NCI-H1417 (cell line): ENCODE results near the gene CPNE1.

ENCODE experiments used
- DNase-seq, 3 experiments: peaks; one replicate each; lab custom pipeline; 2025; lab: John Stamatoyannopoulos, UW

CPNE1 gene

GRCh38 chr20:35620818-35621559 is 43.7 kb downstream of the CPNE1 start:
- no peak for DNase-seq

GRCh38 chr20:35619196-35620095 is 45.3 kb downstream of the CPNE1 start:
- DNase-seq = peak; percentile 73 to 86 (median 82)

DNA sequence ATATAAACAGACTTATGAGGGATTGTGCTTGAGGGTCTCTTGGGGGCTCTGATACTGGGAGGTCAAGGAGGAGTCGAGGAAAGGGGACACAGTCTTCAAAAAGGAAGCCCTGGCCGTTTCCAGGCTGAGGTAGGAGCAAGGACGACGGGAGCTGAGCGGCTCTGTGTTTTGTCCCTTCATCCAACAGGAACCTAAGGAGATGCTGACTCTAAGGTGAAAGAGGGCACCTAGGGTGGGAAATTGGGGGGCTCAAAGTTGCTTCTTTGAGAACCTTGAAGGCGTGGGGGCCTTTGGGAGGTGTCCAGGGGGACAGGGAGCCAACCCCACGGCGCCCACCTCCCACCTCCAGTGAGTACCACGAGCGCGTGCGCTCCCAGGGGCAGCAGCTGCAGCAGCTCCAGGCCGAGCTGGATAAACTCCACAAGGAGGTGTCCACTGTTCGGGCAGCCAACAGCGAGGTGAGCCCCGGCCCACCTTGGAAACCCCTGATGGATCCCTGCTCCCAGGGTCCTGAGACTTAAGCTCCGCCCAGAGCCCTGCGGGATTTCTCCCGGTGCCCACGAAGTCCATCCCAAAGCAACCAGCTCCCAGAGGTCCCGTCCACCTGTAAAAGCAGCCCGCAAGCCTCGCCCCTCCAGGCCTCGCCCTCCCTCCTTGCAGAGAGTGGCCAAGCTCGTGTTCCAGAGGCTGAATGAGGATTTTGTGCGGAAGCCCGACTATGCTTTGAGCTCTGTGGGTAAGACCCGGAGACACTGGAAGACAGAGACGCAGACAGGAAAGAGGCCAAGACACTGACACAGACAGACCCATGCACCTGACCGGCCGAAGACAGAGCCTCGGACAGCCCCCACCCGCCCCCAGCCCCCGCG is 46.2 kb downstream of the CPNE1 start:
- peak in 2 of 3 experiments; percentile 52 to 60 for DNase-seq

DNA sequence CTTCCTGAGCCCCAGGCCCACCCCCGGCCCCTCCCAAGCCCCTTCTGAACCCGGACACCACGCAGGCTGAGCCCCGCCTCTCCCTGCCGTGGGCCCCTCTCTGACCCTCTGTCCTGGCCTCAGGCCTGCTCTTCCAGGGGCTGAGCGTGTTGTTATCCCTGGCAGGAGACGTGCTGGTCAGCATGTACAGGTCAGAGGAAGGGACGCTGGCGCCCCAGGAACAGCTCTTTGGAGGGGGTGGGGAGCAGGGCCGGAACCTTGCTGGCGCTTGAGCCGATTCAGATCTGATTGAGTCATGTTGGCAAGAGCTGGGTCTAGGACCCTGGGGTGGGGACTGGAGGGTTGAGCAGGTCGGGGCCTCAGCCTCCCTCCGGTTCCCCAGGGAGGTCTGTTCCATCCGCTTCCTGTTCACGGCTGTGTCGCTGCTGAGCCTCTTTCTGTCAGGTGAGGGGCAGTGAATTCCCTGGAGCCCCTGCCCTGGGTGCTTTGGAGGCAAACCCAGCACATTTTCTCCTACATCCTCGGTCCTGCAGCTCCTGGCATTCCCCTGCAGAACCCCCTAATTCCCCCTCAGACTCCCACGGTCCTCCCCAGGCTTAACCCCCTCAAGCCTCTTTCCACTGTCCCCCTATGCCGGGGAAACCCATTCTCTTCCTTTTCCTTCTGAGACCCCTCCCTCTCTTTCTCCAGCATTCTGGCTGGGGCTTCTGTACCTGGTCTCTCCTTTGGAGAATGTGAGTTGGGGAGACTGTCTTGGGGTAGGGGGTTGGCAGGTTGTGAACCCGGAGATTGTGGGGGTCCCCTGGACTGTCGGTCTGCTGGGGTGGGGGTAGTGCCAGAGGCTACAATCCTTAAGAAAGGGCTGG is 47.1 kb downstream of the CPNE1 start:
- peak; percentile 12 to 79 (median 73) for DNase-seq

- DNase-seq = peak; percentile 64 to 76 (median 74)
These were observed 48.0 kb downstream of the CPNE1 start for GRCh38 chr20:35616465-35617396.

- peak; percentile 99 to 100 (median 99) for DNase-seq
These were observed 48.8 kb downstream of the CPNE1 start, which contains the start of gene SPAG4 for GRCh38 chr20:35615667-35616464. TSS of gene SPAG4 (plus strand) at chr20:35615829. CDS start at chr20:35616004, 175 bp downstream.

GRCh38 chr20:35611482-35611881 is 53.2 kb downstream of the CPNE1 start:
- no peak for DNase-seq

- DNase-seq = no peak
These were observed 53.8 kb downstream of the CPNE1 start for GRCh38 chr20:35610833-35611427.

- no peak for DNase-seq
These were observed 57.5 kb downstream of the CPNE1 start for GRCh38 chr20:35607003-35607735.

- no peak for DNase-seq
These were observed 58.6 kb downstream of the CPNE1 start for GRCh38 chr20:35606127-35606526.

DNA sequence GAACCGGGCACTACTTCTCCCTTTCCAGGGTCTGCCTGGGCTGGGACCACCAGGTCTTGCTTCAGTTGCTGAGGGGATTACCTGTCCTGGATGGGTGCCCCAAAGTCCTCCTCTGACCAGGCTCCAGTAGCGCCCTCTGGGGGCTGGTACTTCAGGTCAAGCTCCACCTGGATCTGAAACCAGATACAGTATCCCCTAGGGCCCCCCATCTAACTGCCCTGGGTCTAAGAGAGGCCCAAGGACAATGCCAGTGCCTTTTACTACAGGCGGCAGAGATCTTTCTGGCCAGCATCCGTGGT is 60.3 kb downstream of the CPNE1 start:
- no peak for DNase-seq

GRCh38 chr20:35603695-35604448 is 60.8 kb downstream of the CPNE1 start:
- no peak for DNase-seq

GRCh38 chr20:35602851-35603495 is 61.7 kb downstream of the CPNE1 start:
- DNase-seq = no peak

GRCh38 chr20:35601990-35602389 is 62.7 kb downstream of the CPNE1 start:
- peak in 1 of 3 experiments; percentile 57 for DNase-seq

DNA sequence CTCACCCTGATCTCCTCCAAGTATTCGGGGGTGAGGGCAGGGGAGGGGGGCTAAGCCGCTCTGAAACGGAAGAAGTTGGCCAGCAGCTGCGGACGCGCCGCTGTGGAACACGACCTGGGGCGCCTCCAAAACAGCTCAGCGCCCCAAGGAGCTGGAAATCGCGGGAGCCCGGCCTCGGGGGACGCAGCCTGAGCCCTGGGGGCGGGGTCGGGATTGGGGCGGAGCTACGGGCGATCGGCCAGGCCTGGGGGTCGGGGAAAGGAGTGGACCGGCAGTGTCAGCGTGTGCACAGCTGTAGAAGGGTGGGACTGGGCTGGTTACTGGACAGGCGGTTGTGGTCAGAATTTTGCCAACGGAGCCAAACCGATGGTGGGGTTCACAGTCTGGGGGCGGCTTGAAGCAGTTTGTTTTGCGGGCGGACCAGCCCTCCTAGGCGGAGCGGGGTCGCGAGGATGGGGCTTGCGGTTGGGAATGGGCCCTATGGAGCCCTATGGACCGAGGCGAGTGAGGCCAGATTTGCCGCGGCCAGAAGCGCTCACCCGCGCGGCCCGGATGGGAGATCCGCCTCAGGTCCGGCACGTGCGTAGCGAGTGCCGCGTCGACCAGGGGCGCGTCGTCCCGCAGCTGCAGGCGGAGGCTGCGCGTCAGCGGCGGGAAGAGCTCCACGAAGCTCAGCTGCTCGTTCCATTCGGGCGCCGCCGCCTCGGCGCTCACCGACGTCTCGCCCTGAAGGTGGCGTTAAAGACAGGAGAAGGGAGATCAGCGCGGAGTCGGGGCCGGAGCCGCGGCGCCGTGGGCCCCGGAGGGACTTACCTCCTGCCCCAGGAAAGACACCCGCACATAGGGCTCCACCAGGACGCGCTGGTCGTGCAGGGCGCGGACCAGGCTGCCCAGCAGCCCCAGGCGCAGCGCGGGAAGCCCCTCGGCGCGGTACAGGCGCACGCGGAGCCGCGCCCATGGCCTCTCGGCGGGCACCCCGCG is 63.4 kb downstream of the CPNE1 start:
- peak; percentile 46 to 89 (median 84) for DNase-seq
